Heart left ventricle (tissue), 16 donors: Measurements from ENCODE around the gene RPS6KA5. TPM values are rescaled to one million over a fixed set of nuclear protein-coding genes. Genes with fewer than 3 reads are reported as not detected.
"Not testable (repeated sequence)": the region's sequence is repeated elsewhere in the genome, so short reads cannot be mapped to it uniquely, and the experiment has no call there.

Experiments
- ATAC-seq, 4 donors: fragments of 200-7000 bp; cut with Tn5 transposase; one replicate each; pipeline ENCODE4 v1.9.1; 2020 to 2022; ENCODE audit warnings: moderate library complexity in 4 of 4, mild to moderate bottlenecking in 3 of 4, moderate number of reproducible peaks in 1 of 4
- DNase-seq, 5 donors: peaks; one replicate each; pipeline ENCODE4 v3.0.0-alpha.2; 2020
- H3K27ac ChIP-seq, 12 donors: fragments of 200-600 bp; sonication (generic) in 4 of 12; one replicate each; pipeline versions ENCODE4 v1.5.0 to v1.8.0; 2016 to 2022; ENCODE audit warnings: mild to moderate bottlenecking in 2 of 12
- H3K27me3 ChIP-seq, 9 donors: fragments of 200-600 bp; sonication (generic) in 2 of 9; one replicate each; pipeline versions ENCODE4 v1.5.1 to v1.8.0; 2016 to 2022; ENCODE audit warnings: mild to moderate bottlenecking in 3 of 9
- H3K36me3 ChIP-seq, 9 donors: fragments of 200-600 bp; sonication (generic) in 2 of 9; one replicate each; pipeline versions ENCODE4 v1.5.0 to v1.8.0; 2018 to 2022; ENCODE audit warnings: mild to moderate bottlenecking in 2 of 9
- H3K4me1 ChIP-seq, 12 donors: fragments of 200-600 bp; sonication (generic) in 4 of 12; one replicate each; pipeline versions ENCODE4 v1.5.0 to v1.8.0; 2016 to 2022; ENCODE audit warnings: mild to moderate bottlenecking in 3 of 12
- H3K4me3 ChIP-seq, 12 donors: fragments of 200-600 bp; sonication (generic) in 4 of 12; one replicate each; pipeline versions ENCODE4 v1.5.0 to v1.8.0; 2017 to 2022; ENCODE audit warnings: mild to moderate bottlenecking in 9 of 12, moderate library complexity in 4 of 12
- H3K9me3 ChIP-seq, 12 donors: fragments of 200-600 bp; sonication (generic) in 4 of 12; one replicate each; pipeline versions ENCODE4 v1.5.0 to v1.8.0; 2016 to 2022; ENCODE audit warnings: mild to moderate bottlenecking in 1 of 12
- POLR2A ChIP-seq, 2 donors: fragments of 450-650 bp; IDR thresholded peaks; one replicate each; pipeline ENCODE4 v1.6.1; 2017; ENCODE audit warnings: antibody characterized with exemption in 2 of 2, mild to moderate bottlenecking in 2 of 2, moderate library complexity in 2 of 2
- WGBS, 4 donors: extraction: QIAGEN DNeasy Blood & Tissue Kit in 2 of 4; methylation state at CpG; one replicate each; pipeline versions ENCODE4 v1.1.5 to v1.1.7; 2013 to 2018; 5-methylcytosine and 5-hydroxymethylcytosine counted together
- intact Hi-C, 10 donors: fragments of 100-400 bp; cut with DNase I; formaldehyde crosslinking; loops; one replicate each; pipeline versions ENCODE4 v1.11.1 to v1.14.2; 2022
- polyA plus RNA-seq, 2 donors: library from polyadenylated mRNA; stranded (reverse); fragments of 200-250 nt; gene quantifications; one replicate each; pipeline ENCODE4 v1.2.3, GENCODE V29; 2013
- total RNA-seq, 9 donors: library from RNA; depleted of rRNA in 2 of 9; stranded (reverse); fragments of >200 nt in 2 of 9; fragmentation: NEBNext Ultra II Directional in 3 of 9; extraction: Animal tissue kit (Norgen Biotek cat#: 25700) in 3 of 9; gene quantifications; one replicate each; pipeline versions ENCODE4 v1.1.0 to v1.2.4, GENCODE V29; 2016 to 2023
- TF ChIP-seq, protein P1 (sequence below), 12 donors: fragments of 200-600 bp; sonication (generic) in 4 of 12; IDR thresholded peaks; one replicate each; pipeline versions ENCODE4 v1.5.0 to v1.8.0; 2018 to 2022; ENCODE audit warnings: antibody characterized with exemption in 12 of 12, mild to moderate bottlenecking in 5 of 12
- donor health status: ischemic (EF 13 %, LVEDD 7.1; RV severe dilation, severe dysfunction).
- donor health status: healthy with polysubstance abuse.
- donor health status: DM: no; HTN: yes; CAD: no.
- donor health status: DM: no; HTN: no; CAD: no.
- donor health status: ischemic (EF 25% LVEDD 6.9; RV normal size, moderate dysfunction).
- donor health status: ischemic (EF 25% LVEDD 5.7; RV mildly dilated, moderate dysfunction).
- donor health status: healthy.
- donor health status: DM: yes; HTN: yes; CAD: no.
- donor health status: ischemic (EF 35%, LVEDD 5.7; RV mildly dilated, moderate dysfunction).
- donor health status: nonischemic (EF 11% LVEDD 7.7; RV severe dilation, severe dysfunction).
- donor health status: DM: yes; HTN: yes; CAD: no.
- donor health status: PGD.
- donor health status: ischemic (EF 29% LVEDD 5.4; RV normal size, mild dysfunction).
- donor health status: nonischemic (EF 23%, LVEDD 6.1; RV moderate dilation, normal function).

The RPS6KA5 gene
- total and polyA plus RNA-seq, 11 donors = 0.72 to 13.3 (median 8.5) TPM

GRCh38 chr14:90827919-90828610 lies 232.4 kb downstream of the RPS6KA5 start:
- 2 to 7% (median 2%) methylated on average over 14 to 42 of the region's 42 CpGs for WGBS, 4 donors
- peak overlapping the region; percentile 1 to 95 (median 77) for H3K27ac ChIP-seq
- DNase-seq = peak; percentile 95 to 97 (median 96)
- intact Hi-C loops = no loop called here
- peaks cover 0 to 17% (median 14%) of the 10 kb centered on the region in 12 donors for H3K4me1 ChIP-seq
- peak overlapping the region in 11 of 12 donors; percentile 3 to 57 (median 47) for H3K4me3 ChIP-seq
- peak; percentile 98 to 100 (median 99) for ATAC-seq
- H3K27me3 ChIP-seq = no peaks in the 10 kb centered on the region
- H3K9me3 ChIP-seq = peaks cover 0 to 19% (median 7%) of the 10 kb centered on the region in 12 donors
- TF ChIP-seq, protein P1, sequence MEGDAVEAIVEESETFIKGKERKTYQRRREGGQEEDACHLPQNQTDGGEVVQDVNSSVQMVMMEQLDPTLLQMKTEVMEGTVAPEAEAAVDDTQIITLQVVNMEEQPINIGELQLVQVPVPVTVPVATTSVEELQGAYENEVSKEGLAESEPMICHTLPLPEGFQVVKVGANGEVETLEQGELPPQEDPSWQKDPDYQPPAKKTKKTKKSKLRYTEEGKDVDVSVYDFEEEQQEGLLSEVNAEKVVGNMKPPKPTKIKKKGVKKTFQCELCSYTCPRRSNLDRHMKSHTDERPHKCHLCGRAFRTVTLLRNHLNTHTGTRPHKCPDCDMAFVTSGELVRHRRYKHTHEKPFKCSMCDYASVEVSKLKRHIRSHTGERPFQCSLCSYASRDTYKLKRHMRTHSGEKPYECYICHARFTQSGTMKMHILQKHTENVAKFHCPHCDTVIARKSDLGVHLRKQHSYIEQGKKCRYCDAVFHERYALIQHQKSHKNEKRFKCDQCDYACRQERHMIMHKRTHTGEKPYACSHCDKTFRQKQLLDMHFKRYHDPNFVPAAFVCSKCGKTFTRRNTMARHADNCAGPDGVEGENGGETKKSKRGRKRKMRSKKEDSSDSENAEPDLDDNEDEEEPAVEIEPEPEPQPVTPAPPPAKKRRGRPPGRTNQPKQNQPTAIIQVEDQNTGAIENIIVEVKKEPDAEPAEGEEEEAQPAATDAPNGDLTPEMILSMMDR (IDR thresholded peaks at IDR 0.05) = no peak
- TF ChIP-seq POLR2A (IDR thresholded peaks at IDR 0.05) = peak in 1 of 2 donors; percentile 47
- no peaks in the 10 kb centered on the region for H3K36me3 ChIP-seq

GRCh38 chr14:90823542-90823941 lies 236.9 kb downstream of the RPS6KA5 start:
- Histone ChIP-seq H3K4me1 (peaks cover 0 to 10% (median 7%) of the 10 kb centered on the region in 12 donors), H3K9me3 (peaks cover 0 to 23% (median 9%) of the 10 kb centered on the region in 12 donors)
- H3K27ac ChIP-seq, H3K36me3 ChIP-seq, DNase-seq, H3K4me3 ChIP-seq, H3K27me3 ChIP-seq, ATAC-seq: not testable (repeated sequence)
- intact Hi-C loops = loop anchor here in 1 of 10 donors (5.0 kb wide), 1 partner anchor 521 kb away; no protein-coding TSS in a partner anchor
- WGBS, 4 donors = 64 to 71% (median 67%) methylated on average over 4 of the region's 4 CpGs

GRCh38 chr14:90820958-90821357 lies 239.5 kb downstream of the RPS6KA5 start:
- TF ChIP-seq, protein P1 (IDR thresholded peaks at IDR 0.05) = no peak
- TF ChIP-seq POLR2A (IDR thresholded peaks at IDR 0.05) = no peak
- no peak overlapping the region for H3K27ac ChIP-seq
- peaks cover 0 to 23% (median 9%) of the 10 kb centered on the region in 12 donors for H3K9me3 ChIP-seq
- intact Hi-C loops = loop anchor here in 1 of 10 donors (5.0 kb wide), 1 partner anchor 519 kb away; no protein-coding TSS in a partner anchor
- H3K27me3 ChIP-seq = no peaks in the 10 kb centered on the region
- peaks cover 0 to 4% (median 0%) of the 10 kb centered on the region in 12 donors for H3K4me1 ChIP-seq
- no peak overlapping the region for H3K4me3 ChIP-seq
- DNase-seq = peak in 1 of 5 donors; percentile 64
- 64 to 77% (median 71%) methylated on average over 8 to 11 of the region's 11 CpGs for WGBS, 4 donors
- no peaks in the 10 kb centered on the region for H3K36me3 ChIP-seq
- no peak for ATAC-seq

DNA sequence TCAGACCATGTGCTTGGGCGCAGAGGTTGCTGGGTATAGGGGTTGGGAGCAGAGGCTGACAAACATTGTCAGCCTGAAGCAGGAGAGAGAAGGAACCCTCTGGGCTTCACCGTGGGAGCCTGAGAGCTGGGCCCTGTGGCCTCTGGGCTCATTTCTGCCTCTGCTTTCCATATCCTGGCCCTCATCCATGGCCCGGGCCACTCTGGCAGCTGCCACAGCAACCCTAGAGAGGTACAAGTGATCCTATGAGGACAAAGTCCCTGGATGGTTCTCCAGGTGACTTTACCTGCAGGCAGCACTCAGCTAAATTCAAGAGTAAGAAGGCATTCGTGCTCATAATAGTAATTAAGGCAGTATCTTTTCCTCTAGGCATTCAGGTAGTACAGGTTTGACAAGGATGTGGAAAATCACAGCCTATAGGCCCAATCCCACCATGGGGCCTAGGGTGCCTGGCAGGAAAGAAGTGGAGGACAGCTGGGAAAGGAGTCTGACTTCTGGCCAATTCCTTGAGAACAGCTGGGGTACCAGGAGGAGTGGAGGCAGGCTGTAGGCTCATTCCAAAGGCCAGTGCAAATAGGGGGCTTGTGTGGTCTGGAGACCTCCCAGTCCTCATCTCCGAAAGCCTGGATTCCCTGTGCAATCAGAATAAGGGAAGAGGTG lies 240.6 kb downstream of the RPS6KA5 start:
- no peak overlapping the region for H3K4me3 ChIP-seq
- ATAC-seq = no peak
- H3K9me3 ChIP-seq = peaks cover 0 to 22% (median 9%) of the 10 kb centered on the region in 12 donors
- H3K27me3 ChIP-seq = no peaks in the 10 kb centered on the region
- TF ChIP-seq POLR2A (IDR thresholded peaks at IDR 0.05) = no peak
- TF ChIP-seq, protein P1 (IDR thresholded peaks at IDR 0.05) = no peak
- WGBS, 4 donors = 84 to 91% (median 90%) methylated on average over 5 of the region's 5 CpGs
- H3K27ac ChIP-seq = no peak overlapping the region
- no peaks in the 10 kb centered on the region for H3K36me3 ChIP-seq
- intact Hi-C loops = loop anchor here in 4 of 10 donors (5.0 to 10.0 kb wide), 4 partner anchors 55 to 518 kb away; no protein-coding TSS in a partner anchor
- peak in 1 of 5 donors; percentile 13 for DNase-seq
- peaks cover 0 to 13% (median 4%) of the 10 kb centered on the region in 12 donors for H3K4me1 ChIP-seq
